Dermis microvascular lymphatic vessel endothelial cell (primary cell): Measurements from ENCODE around the gene PIBF1. TPM values are rescaled to one million over a fixed set of nuclear protein-coding genes. Genes with fewer than 3 reads are reported as not detected.

Experiments
- DNase-seq, 2 donors: peaks; one replicate each; pipeline versions ENCODE4 v3.0.0 to v3.0.0-alpha.2; 2010; ENCODE audit warnings: low read depth in 2 of 2
- total RNA-seq: library from RNA; depleted of rRNA; stranded (reverse); fragments of >200 nt; gene quantifications from 2 replicates; pipeline ENCODE4 v1.2.1, GENCODE V29; 2014

Gene PIBF1
- total RNA-seq, 1 donor from 2014 or later = 11.8 TPM

DNA sequence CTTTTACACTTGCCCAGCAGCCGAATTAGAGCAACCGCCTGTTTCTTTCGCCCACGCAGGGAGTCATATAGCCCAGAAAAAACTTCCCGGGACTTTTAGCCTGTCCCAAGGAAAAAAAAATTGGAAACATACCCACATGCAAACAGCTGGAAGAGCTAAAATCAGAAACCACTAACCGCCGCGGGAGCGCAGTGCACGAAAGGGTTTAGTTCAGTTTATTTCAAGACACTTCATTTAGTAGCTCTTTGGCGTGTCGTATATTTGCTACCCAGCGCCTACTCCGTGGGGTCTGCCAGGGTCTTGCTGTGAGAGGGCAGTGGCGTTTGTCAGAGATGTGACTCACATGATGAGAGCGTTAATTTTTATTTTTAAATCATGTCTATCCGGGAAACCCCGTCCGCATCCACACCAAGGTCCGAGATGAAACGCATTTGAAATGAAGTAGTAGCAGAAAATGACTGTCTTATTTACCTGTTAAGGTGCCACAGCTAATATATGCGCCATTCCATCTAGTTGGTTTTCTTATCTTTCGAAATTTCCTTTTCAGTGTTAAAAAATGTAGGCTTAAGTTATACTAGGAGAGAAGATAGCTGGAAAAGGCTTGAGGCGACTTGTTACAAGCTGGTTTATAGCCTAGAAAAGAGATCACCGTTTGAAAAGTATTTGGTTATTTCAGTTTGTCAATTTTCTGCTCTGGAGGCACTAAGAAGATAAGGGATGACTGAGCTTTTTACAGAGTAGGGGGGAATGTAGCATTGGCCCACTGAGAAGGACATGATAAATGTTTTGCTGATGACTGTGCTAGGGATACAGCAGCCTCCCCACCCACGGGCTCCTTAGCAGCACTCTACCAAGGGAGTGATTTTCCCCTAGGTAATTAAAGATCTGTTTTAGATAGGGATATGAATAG is 278.6 kb downstream of the PIBF1 start:
- DNase-seq = peak in 1 of 2 donors; percentile 29

DNA sequence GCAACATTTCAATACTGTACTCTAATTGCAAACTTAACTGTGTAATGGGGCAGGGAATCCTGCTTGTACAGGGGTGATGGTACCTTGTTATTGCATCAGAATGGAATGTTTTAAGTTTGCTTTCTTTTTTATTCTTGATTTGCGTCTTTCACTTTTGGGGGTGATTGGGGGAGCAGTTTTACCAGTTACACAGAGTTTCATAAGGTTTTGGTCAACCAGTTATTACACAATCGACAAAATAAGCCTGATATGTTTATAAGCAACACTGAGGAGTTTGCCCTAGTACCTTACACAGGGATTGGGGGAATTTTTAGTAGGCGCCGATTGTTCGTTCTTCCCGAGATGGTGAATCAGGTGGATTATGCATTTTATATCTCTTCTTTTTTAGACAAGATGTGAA is 279.5 kb downstream of the PIBF1 start:
- DNase-seq = no peak

DNA sequence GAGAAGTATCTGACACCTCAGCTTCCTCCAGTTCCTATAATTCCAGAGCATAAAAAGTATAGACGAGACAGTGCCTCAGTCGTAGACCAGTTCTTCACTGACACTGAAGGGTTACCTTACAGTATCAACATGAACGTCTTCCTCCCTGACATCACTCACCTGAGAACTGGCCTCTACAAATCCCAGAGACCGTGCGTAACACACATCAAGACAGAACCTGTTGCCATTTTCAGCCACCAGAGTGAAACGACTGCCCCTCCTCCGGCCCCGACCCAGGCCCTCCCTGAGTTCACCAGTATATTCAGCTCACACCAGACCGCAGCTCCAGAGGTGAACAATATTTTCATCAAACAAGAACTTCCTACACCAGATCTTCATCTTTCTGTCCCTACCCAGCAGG is 279.9 kb downstream of the PIBF1 start:
- DNase-seq = no peak

DNA sequence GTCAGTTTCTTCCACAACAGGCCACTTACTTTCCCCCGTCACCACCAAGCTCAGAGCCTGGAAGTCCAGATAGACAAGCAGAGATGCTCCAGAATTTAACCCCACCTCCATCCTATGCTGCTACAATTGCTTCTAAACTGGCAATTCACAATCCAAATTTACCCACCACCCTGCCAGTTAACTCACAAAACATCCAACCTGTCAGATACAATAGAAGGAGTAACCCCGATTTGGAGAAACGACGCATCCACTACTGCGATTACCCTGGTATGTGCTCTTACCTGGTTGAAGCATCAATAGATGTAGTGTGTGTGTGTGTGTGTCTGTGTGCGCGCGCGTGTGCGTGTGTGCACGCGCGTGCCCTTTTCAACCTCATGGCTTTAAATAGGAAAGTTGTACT is 280.5 kb downstream of the PIBF1 start:
- DNase-seq = no peak

DNA sequence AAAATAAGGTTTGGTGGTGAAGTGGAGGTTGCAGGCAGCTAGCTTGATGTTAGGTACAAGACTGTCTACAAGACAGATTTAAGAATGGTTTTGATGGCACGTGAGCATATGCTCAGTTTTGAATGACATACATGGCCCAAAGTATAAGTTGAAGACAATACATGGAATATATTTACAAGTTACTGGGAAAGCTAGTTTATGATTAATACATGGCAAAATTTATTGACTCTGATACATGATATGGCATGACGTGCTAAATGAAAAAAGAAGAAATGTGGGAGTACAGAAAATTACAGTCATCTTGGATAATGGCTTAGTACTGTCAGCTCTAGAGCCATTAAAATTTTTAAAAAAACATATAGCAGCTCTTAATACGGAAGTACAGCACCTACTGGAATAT is 281.2 kb downstream of the PIBF1 start:
- DNase-seq = no peak

DNA sequence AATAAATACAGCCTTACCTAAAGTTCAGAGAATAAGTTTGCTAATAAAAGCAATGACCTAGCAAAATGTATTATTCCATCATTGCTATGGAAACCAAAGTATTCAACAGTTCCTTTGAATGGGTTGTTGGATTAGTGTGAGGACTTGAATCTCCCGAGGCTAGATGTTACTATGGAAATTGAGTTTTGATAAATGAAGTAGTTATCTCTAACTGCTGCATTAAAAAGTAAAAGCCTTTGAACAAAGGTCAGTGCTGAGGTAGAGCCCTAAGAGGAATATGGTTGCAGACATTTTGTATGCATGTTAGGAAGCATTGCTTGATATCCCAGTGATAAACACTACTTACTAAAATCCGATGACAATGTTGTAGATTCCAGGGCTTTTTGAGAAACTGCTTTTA is 283.1 kb downstream of the PIBF1 start:
- DNase-seq = no peak

DNA sequence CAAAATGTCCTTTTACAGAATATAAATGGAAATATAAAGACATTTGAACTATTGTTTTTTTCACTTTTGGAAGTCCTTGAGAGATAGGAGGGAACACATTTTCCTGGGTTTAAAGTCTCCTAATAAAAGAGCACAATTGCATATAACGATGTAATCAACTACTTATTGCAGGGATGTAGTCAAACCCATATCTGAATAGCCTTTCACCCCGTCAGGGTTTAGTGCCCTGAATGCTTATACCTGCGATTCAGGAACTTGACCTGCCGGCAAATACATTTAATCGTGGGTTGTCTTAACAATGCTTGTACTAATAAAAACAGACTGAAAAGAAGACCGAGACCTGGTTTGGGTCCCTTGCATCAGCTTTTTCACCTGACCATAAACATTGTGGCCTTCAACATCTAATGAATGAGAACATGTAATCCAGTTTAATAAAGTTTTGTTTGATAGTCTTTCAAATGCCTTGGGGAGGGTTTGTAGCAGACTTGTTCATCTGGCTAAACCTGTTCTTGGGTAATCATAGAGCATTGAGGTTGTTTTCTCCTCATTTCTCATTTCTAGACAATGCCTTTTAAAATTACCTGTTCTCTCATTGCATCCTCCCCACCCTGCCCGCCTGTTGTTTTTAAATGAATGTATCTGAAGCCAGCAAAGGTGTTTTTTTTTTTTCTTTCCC is 283.9 kb downstream of the PIBF1 start:
- DNase-seq = no peak

Other genes with a start within 250 kb of the PIBF1 start
- 9.4 and 12.7 TPM in 2 replicates for gene MZT1, start 54.5 kb upstream of the PIBF1 start, total RNA-seq
- gene BORA, start 54.2 kb upstream of the PIBF1 start, total RNA-seq = 3.0 and 6.2 TPM in 2 replicates
- gene DIS3, start 233 bp upstream of the PIBF1 start, total RNA-seq = 23.1 and 24.8 TPM in 2 replicates